Measurements from ENCODE around the gene NEK9.

GRCh38 chr14:75147423-75148071 is 20.7 kb upstream of the NEK9 start:
- TF ChIP-seq CTCF (IDR thresholded peaks at IDR 0.05; ENCODE audit: low read length), result no peak
- no peak for TF ChIP-seq EZH2 (optimal IDR thresholded peaks at IDR 0.05; ENCODE audit: low read depth, low read length)
- TF ChIP-seq EZH2phosphoT487 (IDR thresholded peaks at IDR 0.05; ENCODE audit: low read length), result no peak

All from MM.1S (cell line).